Right ventricle myocardium inferior (tissue), 1 donor: Measurements from ENCODE around the gene PNKD. TPM values are rescaled to one million over a fixed set of nuclear protein-coding genes. Genes with fewer than 3 reads are reported as not detected.

ENCODE experiments used
- ATAC-seq: fragments of 200-7000 bp; cut with Tn5 transposase; one replicate; pipeline ENCODE4 v1.9.1; 2020; ENCODE audit warnings: mild to moderate bottlenecking, moderate library complexity
- DNase-seq: peaks from one replicate; pipeline ENCODE4 v3.0.0; 2021; ENCODE audit errors: missing footprints
- intact Hi-C: fragments of 100-400 bp; cut with DNase I; formaldehyde crosslinking; loops from one replicate; pipeline ENCODE4 v1.11.0; 2022
- total RNA-seq: library from RNA; stranded (reverse); fragmentation: NEBNext Ultra II Directional; extraction: Animal tissue kit (Norgen Biotek cat#: 25700); gene quantifications from one replicate; pipeline ENCODE4 v1.2.1, GENCODE V29; 2021
- donor health status: DM: no; HTN: yes; CAD: no; lungs with severe emphysema.

Gene PNKD
- total RNA-seq, 1 donor from 2014 or later, result 67.0 TPM

GRCh38 chr2:218344755-218345417 is 74.6 kb downstream of the PNKD start:
- ATAC-seq, result no peak
- intact Hi-C loops, result no loop called here
- DNase-seq, result no peak

- DNase-seq (no peak), ATAC-seq (no peak)
- intact Hi-C loops, result no loop called here
Measured at GRCh38 chr2:218345491-218346236, 75.3 kb downstream of the PNKD start.

- intact Hi-C loops, result no loop called here
- ATAC-seq, result no peak
- no peak for DNase-seq
Measured at GRCh38 chr2:218347172-218347571, 76.9 kb downstream of the PNKD start.

- ATAC-seq (no peak), DNase-seq (no peak)
- intact Hi-C loops, result loop anchor here (10.0 kb wide), 1 partner anchor 169 kb away; no protein-coding TSS in a partner anchor
Measured at GRCh38 chr2:218354045-218354444, 83.7 kb downstream of the PNKD start.

GRCh38 chr2:218354850-218355443 is 84.6 kb downstream of the PNKD start:
- intact Hi-C loops, result loop anchor here (10.0 kb wide), 1 partner anchor 170 kb away; no protein-coding TSS in a partner anchor

GRCh38 chr2:218357236-218358177 is 87.2 kb downstream of the PNKD start:
- intact Hi-C loops, result loop anchor here (10.0 kb wide), 1 partner anchor 173 kb away; no protein-coding TSS in a partner anchor
- DNase-seq (no peak), ATAC-seq (peak; percentile 17)

More at GRCh38 chr2:218354850-218355443, 84.6 kb downstream of the PNKD start:
- ATAC-seq (no peak), DNase-seq (no peak)

- intact Hi-C loops, result no loop called here
- DNase-seq, result no peak
- ATAC-seq, result peak; percentile 27
Measured at GRCh38 chr2:218360453-218360852, 90.1 kb downstream of the PNKD start.

- intact Hi-C loops, result no loop called here
- no peak for ATAC-seq
Measured at GRCh38 chr2:218362606-218363005, 92.3 kb downstream of the PNKD start.

GRCh38 chr2:218363736-218364135 is 93.4 kb downstream of the PNKD start:
- ATAC-seq (no peak), DNase-seq (no peak)
- intact Hi-C loops, result no loop called here

More at GRCh38 chr2:218362606-218363005, 92.3 kb downstream of the PNKD start:
- DNase-seq, result no peak

GRCh38 chr2:218364196-218364595 is 93.9 kb downstream of the PNKD start:
- intact Hi-C loops, result no loop called here
- DNase-seq, result no peak
- no peak for ATAC-seq

- ATAC-seq (no peak), DNase-seq (no peak)
- intact Hi-C loops, result loop anchor here (5.0 kb wide), 2 partner anchors 45 to 75 kb away; partner anchors contain the start of gene TMBIM1
Measured at GRCh38 chr2:218366621-218367414, 96.5 kb downstream of the PNKD start.

GRCh38 chr2:218367415-218368149 is 97.3 kb downstream of the PNKD start:
- ATAC-seq, result peak; percentile 97
- DNase-seq, result peak; percentile 97
- intact Hi-C loops, result loop anchor here (5.0 kb wide), 2 partner anchors 45 to 75 kb away; partner anchors contain the start of gene TMBIM1

GRCh38 chr2:218368150-218368528 is 97.8 kb downstream of the PNKD start:
- DNase-seq (no peak), ATAC-seq (no peak)
- intact Hi-C loops, result loop anchor here (5.0 kb wide), 2 partner anchors 46 to 76 kb away; partner anchors contain the start of gene TMBIM1

- ATAC-seq (peak; percentile 33), DNase-seq (peak; percentile 78)
- intact Hi-C loops, result loop anchor here (5.0 kb wide), 2 partner anchors 46 to 76 kb away; partner anchors contain the start of gene TMBIM1
Measured at GRCh38 chr2:218368621-218369153, 98.4 kb downstream of the PNKD start.

GRCh38 chr2:218369330-218369729 is 99.0 kb downstream of the PNKD start:
- ATAC-seq (no peak), DNase-seq (no peak)
- intact Hi-C loops, result loop anchor here (5.0 kb wide), 2 partner anchors 47 to 77 kb away; partner anchors contain the start of gene TMBIM1

GRCh38 chr2:218370410-218371063 is 100.2 kb downstream of the PNKD start:
- peak; percentile 84 for DNase-seq
- intact Hi-C loops, result no loop called here
- peak; percentile 27 for ATAC-seq
